GM19238 (cell line): ENCODE data around the gene LRCH1.

Source experiments
- DNase-seq: peaks from one replicate; pipeline ENCODE4 v3.0.0; 2011; ENCODE audit warnings: low spot score; ENCODE audit not compliant: insufficient read length

LRCH1 gene

GRCh38 chr13:46698014-46698413 lies 145.0 kb downstream of the LRCH1 start:
- DNase-seq: no peak

DNA sequence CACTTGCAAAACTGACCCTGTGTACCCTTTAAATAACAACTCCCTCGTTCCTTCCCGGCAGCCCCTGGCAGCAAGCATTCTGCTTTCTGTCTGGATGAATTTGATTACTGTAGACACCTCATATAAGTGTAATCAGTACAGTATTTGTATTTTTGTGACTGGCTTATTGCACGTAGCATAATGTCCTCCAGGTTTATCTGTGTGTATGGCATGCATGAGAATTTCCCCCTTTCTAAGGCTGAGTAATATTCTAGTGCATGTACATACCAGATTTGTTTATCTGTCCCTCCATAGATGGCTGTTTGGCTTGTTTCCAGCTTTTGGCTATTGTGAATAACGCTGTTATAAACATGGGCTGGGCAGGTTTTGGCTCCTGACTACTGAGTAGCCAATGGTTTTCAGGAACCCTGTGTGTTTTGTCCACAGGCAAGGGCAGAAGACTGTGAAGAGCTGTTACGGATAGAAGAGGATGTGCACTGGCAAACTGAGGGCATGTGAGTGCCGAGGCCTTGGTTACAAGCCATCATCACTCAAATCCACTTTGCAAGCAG lies 146.0 kb downstream of the LRCH1 start:
- no peak for DNase-seq

DNA sequence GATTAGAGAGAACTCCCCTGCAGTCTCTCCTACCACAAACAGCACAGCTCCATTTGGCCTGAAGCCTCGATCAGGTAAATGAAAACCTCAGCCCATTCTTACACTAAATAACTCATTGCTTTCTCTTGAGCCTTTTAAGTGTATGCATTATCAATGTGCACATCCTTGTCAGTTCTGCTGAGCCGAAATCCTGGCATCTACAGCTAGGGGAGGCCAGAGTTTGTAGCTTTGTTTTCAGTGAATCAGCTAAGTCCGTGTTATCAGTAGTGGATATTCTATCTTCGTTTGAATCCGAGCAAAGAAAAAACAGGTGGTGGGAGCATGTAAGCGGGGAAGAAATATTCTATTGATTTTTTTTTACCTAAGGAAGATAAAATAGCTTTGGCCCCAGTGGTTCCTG lies 159.6 kb downstream of the LRCH1 start:
- DNase-seq: no peak

- no peak for DNase-seq
These were observed 162.4 kb downstream of the LRCH1 start for GRCh38 chr13:46715363-46715762.

GRCh38 chr13:46716821-46717220 lies 163.9 kb downstream of the LRCH1 start:
- no peak for DNase-seq

DNA sequence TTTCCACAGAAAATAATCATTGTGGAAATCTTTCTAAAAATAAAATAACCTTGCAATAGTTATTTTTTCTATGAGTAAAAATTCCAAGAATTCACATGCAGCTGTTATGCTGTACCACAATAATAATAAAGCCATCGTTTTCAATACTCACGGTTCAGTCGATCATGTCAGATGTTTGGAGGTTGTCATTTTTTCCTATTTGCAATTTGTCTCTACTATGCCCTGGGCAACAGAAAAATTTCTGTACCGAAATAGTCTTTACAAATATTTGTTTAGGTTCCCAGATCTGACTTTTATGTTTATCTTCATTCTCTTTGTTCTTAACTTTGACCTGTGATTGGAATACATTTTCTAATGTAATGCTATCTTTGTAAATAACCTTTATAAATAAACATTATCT lies 164.3 kb downstream of the LRCH1 start:
- no peak for DNase-seq

GRCh38 chr13:46717856-46718255 lies 164.9 kb downstream of the LRCH1 start:
- DNase-seq: no peak

GRCh38 chr13:46720189-46720588 lies 167.2 kb downstream of the LRCH1 start:
- no peak for DNase-seq

DNA sequence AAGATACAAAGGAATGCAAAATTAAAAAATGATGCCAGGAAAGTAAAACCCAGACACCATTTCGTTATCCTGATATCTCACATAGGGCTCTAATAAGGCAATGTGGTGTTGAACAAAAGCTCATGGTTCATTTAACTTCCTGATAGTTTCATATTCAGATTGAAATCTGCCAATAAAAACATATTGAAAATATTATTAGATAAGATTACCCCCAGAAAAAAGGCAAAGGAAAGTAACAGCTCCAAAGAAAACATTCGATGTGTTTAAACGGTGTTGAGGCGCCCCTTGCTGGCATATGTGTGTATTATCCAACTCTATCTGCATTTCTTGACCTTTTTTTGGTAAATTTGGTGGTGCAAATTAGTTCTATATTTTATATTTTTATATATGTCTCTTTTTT lies 168.1 kb downstream of the LRCH1 start:
- no peak for DNase-seq

DNA sequence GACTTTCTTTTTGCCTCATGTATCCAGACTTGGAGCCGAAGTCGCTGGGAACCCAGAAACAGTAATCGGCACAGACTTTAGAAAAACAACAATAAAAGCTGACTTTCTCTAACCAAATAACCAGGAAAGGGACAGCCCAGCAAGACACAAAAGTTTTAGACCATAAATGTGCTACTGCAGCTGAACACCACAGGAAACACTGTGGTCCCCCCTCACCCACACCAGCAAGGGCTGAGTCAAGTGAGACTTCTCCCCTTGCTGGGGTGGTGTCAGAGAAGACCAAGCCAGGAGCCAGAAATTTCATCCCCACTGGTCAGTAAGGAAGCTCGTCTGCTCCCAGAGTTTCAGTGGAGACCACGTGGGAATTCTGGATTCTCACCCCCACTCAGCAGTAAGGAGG lies 173.4 kb downstream of the LRCH1 start:
- DNase-seq: no peak

DNA sequence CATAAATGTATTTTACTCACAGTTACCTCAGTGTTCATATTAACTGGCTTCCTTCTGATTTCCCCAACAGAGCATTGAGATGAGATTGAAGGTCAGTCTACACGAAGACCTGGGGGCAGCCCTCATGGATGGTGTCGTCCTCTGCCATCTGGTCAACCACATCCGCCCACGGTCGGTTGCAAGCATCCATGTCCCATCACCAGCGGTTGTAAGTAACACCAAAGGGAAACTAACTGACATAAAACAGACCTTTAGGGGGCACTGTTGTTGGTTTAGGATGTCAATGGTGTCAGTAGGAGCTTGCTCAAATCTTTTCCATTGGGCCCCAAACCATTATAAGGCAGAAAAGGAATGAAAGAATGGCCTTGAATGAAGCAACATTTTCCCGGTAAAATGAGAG lies 175.8 kb downstream of the LRCH1 start:
- DNase-seq: no peak

GRCh38 chr13:46731535-46731934 lies 178.6 kb downstream of the LRCH1 start:
- no peak for DNase-seq

DNA sequence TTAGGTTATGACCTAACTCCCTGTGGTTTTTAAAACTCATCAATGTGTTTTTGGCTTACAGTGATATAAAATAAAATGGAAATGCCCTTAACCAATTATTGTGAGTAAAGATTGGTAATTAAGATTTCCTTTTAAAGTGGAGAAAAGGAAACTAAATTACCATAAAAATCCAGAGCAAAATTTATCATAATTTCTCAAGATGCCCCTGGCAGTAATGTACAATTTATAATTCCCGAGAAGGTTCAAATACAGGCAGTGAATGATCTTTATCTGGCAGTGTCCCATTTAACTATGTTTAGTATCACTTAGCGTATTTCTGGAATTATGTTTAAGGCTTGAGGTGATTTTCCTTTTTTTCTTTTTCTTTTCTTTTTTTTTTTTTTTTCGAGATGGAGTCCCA lies 182.5 kb downstream of the LRCH1 start:
- no peak for DNase-seq

GRCh38 chr13:46736541-46737310 lies 183.8 kb downstream of the LRCH1 start:
- no peak for DNase-seq

- no peak for DNase-seq
These were observed 185.1 kb downstream of the LRCH1 start for GRCh38 chr13:46738055-46738454.

DNA sequence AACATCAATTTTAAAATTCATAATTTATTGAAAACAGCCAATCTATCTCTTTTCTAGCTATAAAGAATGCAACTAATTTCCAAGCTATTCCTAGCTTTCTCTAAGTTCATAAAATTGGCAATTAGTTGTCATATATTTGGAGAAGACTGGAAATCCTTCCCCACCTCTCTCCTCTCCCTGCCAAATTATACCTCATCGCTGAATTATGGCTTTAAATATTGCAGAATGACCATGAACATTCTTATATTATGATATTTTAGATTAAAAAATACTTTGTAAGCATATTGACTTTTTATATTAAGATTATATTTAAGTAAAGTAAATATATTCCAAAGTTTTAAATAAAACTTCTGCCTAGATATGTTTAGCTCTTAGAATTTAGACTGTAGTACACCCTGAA lies 185.8 kb downstream of the LRCH1 start:
- no peak for DNase-seq

DNA sequence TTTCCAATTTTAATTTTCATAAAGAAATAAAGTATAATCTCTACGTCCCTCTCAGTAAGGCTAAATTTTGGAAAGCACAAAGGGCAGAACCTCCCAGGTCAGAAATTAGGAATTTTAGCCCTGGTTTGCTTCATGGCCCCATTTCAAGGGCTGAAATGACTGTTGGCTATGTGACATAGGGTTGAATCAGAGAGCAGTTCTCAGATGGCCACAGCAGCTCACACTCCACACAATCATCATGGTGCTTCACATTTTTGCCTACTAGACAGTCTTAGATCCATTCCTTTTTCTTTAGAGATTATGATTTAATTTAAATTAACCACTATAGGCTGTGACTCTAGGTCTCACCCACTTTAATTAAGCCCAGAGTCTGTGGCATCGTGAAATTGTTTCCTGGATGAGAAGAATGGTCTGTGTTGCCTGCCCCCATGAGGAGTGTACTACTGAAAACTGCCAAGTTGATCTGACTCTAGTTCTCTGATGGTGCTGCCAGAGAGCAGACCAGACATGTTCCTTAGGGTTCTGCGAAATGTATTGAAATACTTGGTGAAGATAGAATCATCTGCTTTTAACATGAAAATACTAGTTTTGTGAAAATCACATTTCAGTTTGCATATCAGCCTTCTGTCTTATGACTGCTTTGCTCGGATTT lies 186.6 kb downstream of the LRCH1 start:
- no peak for DNase-seq

DNA sequence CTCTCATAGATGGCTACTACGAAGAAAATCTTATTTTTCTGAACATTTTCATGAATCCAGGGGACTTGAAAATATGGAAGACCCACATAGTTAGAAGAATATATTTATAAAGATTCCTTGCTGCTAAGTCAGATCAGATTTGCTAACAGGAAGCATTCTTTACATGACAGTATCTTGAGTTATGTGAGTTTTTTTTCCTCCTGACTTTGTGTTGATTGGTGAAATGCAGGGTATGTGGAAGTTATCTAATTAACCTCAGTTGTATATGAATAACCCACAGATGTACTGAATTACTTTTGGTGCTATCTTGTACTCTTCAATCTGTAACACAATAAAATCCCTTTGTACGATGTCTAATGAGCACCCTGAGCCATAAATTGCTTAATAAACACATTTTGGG lies 190.2 kb downstream of the LRCH1 start:
- no peak for DNase-seq

- no peak for DNase-seq
These were observed 192.1 kb downstream of the LRCH1 start for GRCh38 chr13:46745062-46745461.

GRCh38 chr13:46745706-46746105 lies 192.7 kb downstream of the LRCH1 start:
- DNase-seq: no peak

GRCh38 chr13:46747031-46747820 lies 194.3 kb downstream of the LRCH1 start:
- DNase-seq: no peak

DNA sequence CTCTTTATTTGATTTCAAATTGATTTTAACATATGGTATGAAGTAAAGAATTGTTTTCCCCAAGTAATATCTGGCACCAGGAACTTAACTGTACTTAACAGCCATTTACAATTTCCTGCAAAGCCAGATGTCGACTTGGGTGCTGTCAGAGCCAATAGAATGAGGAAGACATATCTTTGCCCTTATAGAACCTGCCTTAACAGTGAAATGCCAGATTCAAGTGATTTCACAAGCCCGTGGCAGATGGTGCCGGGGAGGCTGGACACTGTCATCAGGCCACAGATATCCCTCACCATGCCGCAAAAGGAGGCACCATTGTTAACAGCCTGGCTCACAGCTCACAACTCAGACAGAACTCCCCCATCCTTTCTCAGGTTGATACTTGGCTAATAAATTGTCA lies 195.3 kb downstream of the LRCH1 start:
- no peak for DNase-seq
